Right ventricle myocardium inferior (tissue), 1 donor: ENCODE data around the gene CUX1. TPM values are rescaled to one million over a fixed set of nuclear protein-coding genes. Genes with fewer than 3 reads are reported as not detected.
A peak's percentile ranks its signal among the peaks of the same experiment; 100 is the strongest.

Experiments used
- ATAC-seq: fragments of 200-7000 bp; cut with Tn5 transposase; one replicate; pipeline ENCODE4 v1.9.1; 2020; ENCODE audit warnings: mild to moderate bottlenecking, moderate library complexity
- DNase-seq: peaks from one replicate; pipeline ENCODE4 v3.0.0; 2021; ENCODE audit errors: missing footprints
- intact Hi-C: fragments of 100-400 bp; cut with DNase I; formaldehyde crosslinking; loops from one replicate; pipeline ENCODE4 v1.11.0; 2022
- total RNA-seq: library from RNA; stranded (reverse); fragmentation: NEBNext Ultra II Directional; extraction: Animal tissue kit (Norgen Biotek cat#: 25700); gene quantifications from one replicate; pipeline ENCODE4 v1.2.1, GENCODE V29; 2021
- donor health status: DM: no; HTN: yes; CAD: no; lungs with severe emphysema.

CUX1 gene
- total RNA-seq, 1 donor from 2014 or later: 107 TPM

DNA sequence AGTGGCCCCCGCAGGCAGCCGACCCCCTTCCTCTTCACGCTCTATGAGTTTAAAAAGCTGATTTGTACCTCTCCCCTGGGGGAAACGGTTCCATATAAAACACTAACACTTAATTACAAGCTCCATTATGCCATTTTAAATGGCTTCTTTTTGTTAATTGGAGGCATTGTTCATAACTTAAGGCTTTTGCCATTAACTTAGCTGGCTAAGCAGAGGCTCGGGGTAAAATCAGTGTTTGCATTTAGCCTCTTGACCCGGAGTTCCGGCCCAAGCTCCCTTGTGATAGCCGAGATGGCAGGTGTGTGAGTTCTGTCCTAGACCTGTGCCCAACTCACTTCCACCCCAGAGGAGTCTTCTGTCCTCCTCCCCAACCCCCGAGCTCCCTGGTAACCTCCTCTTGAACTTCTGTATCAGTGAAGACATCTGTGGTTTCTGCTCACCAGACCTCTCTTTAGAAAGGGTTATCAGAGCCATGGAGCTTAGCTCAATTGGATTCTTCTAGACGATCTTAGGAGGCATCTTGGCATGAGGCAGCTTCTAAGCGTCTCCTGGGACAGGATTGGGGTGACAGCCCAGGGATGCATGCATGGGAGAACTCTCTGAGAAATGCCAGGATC is 435.0 kb downstream of the CUX1 start:
- DNase-seq: peak; percentile 18
- no peak for ATAC-seq
- intact Hi-C loops: no loop called here

- intact Hi-C loops: no loop called here
- peak; percentile 32 for DNase-seq
- ATAC-seq: no peak
Observed at GRCh38 chr7:102253066-102253972, 435.9 kb downstream of the CUX1 start.

DNA sequence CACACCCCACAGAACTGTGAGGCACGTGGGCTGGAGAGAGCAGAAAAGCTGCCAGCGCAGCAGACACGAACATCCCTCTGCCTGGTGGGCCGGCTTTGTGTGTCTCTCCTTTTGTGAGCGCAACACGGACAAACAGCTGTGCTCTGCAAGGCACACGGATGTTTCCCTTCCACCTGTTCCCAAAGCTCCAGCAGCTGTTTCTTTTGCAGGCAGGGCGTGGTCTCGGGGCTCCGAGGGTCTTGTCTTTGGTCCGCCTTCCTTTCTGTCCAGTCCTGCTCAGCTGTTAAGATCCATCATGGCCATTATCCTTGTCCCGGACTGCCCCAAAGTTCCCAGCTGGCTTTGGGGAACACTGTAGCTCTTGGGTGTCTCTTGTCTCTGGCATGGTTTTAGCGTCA is 436.5 kb downstream of the CUX1 start:
- ATAC-seq: no peak
- intact Hi-C loops: no loop called here
- peak; percentile 25 for DNase-seq

- DNase-seq (no peak), ATAC-seq (no peak)
- intact Hi-C loops: no loop called here
Observed at GRCh38 chr7:102254521-102254920, 437.1 kb downstream of the CUX1 start.

DNA sequence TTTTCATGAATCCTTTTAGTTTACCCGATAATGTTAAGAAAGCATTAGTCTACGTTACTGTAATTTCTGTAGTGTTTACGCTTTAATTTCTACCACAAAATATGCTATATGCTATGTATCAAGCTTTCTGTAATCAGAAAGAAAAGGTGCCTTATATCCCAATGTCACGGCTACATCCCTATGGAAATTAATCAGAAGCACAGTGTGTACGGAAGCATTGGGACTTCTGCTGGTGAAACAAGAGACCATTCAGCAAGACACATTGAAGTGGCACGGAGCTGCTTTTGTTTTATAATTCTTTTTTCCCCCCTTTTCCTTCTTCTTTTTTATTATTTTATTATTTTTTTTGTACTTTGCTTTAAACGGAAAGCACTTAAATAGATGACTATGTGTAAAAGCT is 438.1 kb downstream of the CUX1 start:
- no peak for DNase-seq
- intact Hi-C loops: no loop called here
- no peak for ATAC-seq

GRCh38 chr7:102255916-102256315 is 438.5 kb downstream of the CUX1 start:
- no peak for DNase-seq
- ATAC-seq: no peak
- intact Hi-C loops: no loop called here

DNA sequence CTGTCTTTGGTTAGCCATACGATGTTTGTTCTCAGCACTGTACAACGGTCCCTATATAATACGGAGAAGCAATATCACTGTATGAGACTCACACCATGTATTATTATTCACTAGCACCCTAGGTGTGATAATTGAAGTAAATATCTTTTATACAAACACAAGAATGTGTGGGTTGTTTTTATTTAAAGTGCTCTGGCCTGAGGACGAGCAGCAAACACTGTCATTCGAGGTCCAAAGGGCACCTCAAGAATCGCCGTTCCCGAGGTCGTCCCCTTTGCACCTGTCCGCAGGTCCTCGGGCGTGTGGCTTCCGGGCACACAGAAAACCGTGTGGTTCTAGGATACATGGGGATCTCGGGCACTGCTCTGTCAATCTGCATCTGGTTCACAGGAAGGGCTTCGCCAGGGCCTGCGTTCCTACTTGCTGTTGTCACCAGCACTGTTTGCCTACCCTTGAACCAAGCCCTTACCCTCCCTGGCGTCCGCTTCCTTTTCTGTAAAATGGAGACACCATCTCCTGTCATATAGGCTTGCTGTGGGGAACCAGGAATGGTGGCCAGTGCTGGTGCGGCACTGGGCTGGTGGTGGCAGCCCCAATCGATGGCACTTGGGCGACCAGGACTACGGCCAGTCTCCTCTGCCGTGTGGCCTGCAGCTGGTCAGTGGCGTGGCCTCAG is 440.8 kb downstream of the CUX1 start:
- peak; percentile 49 for DNase-seq
- intact Hi-C loops: no loop called here
- ATAC-seq: no peak

DNA sequence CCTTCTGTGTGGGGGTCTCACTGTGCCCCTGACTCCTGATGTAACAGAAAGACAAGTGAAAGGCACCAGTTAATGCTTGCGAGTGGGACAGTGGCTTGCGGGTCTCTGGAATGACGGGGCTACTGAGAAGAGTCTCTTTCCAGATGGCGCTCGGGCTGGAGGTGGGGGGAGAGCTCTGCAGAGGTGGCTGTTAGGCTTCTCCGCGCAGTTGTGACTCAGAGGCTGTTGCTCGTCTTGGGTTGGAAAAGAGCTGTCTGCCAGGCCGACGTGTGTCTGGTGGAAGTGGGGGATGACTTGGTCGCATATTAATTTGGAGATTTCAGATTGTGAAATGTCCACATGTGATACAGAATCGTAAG is 441.3 kb downstream of the CUX1 start:
- ATAC-seq (no peak), DNase-seq (peak; percentile 20)
- intact Hi-C loops: no loop called here

GRCh38 chr7:102260856-102261255 is 443.4 kb downstream of the CUX1 start:
- ATAC-seq: peak; percentile 62
- no peak for DNase-seq
- intact Hi-C loops: no loop called here

DNA sequence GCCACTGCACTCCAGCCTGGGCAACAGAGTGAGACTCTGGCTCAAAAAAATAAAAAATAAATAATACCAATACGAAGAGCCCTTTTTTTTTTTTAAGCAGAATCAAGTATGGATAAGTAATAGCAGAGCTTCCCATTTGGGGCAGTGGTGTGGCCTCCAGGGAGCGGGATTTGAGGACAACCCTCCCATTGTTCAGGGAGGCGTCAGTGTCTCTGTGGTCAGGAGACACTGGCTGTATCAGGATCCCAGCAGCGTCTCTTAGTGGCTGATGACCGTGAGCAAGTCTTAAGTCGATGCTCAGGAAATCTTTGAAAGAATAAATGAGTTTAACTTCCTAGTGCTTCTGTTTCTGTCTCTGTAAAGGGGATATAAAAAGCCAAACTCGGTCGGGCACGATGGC is 444.0 kb downstream of the CUX1 start:
- intact Hi-C loops: no loop called here
- ATAC-seq (no peak), DNase-seq (no peak)

GRCh38 chr7:102262546-102262945 is 445.1 kb downstream of the CUX1 start:
- intact Hi-C loops: no loop called here
- DNase-seq (no peak), ATAC-seq (no peak)

- no peak for DNase-seq
- intact Hi-C loops: no loop called here
- ATAC-seq: no peak
Observed at GRCh38 chr7:102264367-102264891, 447.0 kb downstream of the CUX1 start.

GRCh38 chr7:102266541-102266940 is 449.1 kb downstream of the CUX1 start:
- intact Hi-C loops: no loop called here
- ATAC-seq: no peak
- DNase-seq: no peak

DNA sequence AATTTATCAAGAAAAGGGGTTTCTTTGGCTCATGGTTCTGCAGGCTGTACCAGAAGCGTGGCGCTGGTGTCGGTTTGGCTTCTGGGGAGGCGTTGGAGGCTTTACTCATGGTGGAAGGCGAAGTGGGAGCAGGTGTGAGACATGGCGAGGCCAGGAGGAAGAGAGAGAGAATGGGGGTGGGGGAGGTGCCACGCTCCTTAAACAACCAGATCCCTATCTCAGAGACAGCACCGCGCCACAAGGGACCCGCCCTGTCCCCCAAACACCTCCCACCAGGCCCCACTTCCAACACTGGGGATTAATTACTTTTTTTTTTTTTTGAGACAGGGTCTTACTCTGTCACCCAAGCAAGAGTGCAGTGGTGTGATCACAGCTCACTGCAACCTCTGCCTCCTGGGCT is 451.2 kb downstream of the CUX1 start:
- intact Hi-C loops: no loop called here
- ATAC-seq: no peak
- peak; percentile 25 for DNase-seq

DNA sequence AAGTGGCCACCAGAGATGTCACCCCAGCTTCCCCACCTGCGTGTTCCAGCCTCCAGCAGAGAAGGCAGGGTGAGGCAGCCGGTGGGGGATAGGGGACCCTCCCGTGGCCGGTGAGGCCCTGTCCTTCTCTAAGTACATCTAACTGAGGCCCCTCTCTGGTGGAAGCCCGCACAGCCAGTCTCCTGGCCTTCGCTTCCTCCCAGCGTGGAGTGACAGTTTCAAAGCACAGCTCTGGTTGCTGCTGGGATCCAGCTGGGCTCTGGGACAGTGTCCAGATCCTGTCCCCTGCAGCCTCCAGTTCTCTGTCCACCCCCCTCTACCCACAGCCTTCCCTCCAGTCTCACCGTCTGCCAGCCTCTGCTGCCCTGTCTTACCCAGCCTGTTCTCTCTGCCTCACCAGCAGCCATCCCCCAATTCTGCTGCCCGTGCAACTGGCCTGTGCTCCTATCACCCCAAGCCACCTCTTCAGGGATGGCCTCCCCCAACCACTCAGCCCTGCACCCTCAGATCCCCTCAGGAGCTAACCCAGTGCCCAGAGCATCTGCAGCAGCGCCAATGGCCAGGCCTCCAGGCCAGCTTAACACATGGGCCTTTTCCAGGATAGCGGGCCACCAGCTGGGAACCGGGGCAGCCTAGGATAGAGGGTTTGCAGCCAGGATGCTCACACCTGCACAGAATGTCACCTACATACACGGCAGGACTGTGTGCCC is 452.9 kb downstream of the CUX1 start:
- peak; percentile 56 for DNase-seq
- intact Hi-C loops: loop anchor here (2.0 kb wide), 1 partner anchor 582 kb away; no protein-coding TSS in a partner anchor
- no peak for ATAC-seq

GRCh38 chr7:102271158-102271798 is 453.9 kb downstream of the CUX1 start:
- DNase-seq: peak; percentile 48
- ATAC-seq: no peak
- intact Hi-C loops: loop anchor here (2.0 kb wide), 1 partner anchor 582 kb away; no protein-coding TSS in a partner anchor

DNA sequence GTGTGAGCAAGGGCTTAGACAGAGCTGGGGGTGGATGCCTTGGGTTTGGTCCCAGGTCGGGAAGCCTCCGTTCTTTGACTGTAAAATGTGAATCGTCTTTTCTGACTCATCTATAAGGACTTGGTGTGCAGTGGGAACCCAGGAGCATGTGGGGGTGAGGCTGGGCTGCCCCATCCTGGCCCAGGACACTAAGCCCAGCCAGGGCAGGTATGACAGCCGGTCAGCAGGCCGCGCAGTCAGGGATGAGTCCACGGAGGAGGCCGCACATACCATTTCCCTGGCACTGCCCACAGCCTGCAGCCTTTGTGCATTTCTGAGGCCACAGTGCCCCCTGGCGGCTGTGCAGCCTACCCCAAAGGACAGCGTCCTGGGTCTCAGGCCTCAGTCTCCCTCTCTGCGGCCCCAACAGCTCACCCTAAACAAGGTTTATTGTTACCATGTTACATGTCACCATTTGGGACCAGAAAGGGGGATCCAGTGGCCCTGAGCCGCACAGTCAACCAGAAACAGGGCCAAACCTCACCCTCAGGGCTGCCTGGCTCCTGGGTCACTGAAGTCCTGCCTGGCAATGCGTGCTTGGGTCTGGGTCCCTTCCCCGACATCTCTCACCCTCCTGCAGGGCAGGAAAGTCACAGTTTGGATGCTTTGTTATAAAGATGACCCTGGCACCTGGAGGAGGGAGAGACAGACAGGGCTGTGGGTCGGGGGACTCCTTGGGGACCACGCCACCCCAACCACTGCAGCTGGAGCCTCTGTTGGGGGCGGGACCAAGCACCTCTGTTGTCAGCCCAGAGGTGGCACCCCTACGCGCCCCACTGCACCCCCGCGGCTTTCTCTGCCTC is 454.9 kb downstream of the CUX1 start:
- intact Hi-C loops: loop anchor here (1.0 kb wide), 2 partner anchors 670 to 730 kb away; no protein-coding TSS in a partner anchor
- peak; percentile 87 for ATAC-seq

More for the DNA sequence above, 454.9 kb downstream of the CUX1 start:
- DNase-seq: peak; percentile 91
